ENCODE results near the gene DYRK2.

Gene DYRK2

DNA sequence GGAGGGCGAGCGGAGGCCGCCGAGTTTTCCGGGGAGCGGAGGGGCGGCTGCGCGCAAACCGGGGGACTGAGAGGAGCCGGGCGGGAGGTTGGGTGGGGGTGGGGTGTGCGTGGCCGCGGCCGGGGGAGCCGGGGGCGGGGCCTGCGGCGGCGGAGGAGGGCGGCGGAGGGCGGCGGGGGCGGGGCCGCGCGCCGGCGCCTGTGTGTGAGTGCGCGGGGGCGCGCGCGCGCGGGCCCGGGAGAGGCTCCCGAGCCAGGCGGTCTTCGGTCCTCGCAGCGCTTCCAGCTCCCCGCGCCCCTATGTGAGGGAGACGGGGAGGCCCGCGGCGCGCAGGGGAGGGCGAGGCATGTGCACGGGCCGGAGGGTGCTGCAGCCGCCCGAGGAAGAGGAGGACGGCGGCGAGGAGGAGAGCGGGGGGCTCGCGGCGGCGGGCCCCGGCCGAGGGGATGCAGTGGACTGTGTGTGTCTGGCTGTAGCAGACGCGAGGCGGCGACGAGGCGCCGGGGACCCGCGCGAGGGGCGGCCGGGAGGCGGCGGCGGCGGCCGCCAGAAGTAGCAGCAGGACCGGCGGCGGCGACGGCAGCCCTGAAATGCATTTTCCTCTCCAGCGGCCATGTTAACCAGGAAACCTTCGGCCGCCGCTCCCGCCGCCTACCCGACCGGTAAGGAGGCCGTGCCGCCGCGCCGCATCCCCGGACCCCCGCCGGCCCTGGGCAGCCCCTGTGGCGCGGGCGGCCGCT lies at the start of gene DYRK2:
DYRK2 (plus strand) TSS at position 225 of the 740 bp plus-strand sequence; CDS start at position 614, 389 bp downstream.
- peak; percentile 82 for DNase-seq

DNA sequence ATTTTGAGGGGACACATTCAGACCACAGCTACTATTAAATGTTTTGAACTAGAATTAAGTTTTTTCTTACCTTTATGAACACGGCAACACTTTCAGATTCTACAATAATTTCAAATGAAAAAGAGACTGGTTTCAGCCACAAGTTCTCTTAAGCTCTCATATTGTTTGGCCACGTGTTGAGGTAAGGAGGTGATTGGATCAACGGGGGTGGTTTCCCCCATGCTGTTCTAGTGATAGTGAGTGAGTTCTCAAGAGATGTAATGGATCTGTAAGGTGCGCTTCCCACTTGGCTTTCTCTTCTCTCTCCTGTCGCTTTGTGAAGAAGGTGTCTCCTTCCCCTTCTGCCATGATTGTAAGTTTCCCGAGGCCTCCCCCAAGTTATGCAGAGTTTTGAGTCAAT lies 48.9 kb upstream of the DYRK2 start:
- no peak for DNase-seq

DNA sequence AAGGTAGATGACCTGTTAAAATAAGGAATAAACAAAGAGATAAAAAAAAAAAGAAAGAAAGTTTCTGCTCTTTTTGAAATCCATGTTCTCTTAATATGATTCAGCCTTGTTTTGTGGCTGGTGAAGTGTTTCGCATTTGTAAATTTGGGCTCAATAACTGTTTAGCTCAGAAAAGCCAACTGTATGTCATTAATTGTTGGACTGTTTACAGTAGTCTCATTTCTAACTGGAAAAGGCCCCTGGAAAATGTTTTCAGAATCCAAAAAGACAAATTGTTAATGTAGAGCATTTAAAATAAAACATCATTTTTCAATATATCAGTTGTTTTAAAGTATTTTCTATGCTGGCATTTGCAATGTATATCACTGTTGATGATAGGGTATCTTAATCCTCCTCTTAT lies 47.4 kb upstream of the DYRK2 start:
- DNase-seq: no peak

DNA sequence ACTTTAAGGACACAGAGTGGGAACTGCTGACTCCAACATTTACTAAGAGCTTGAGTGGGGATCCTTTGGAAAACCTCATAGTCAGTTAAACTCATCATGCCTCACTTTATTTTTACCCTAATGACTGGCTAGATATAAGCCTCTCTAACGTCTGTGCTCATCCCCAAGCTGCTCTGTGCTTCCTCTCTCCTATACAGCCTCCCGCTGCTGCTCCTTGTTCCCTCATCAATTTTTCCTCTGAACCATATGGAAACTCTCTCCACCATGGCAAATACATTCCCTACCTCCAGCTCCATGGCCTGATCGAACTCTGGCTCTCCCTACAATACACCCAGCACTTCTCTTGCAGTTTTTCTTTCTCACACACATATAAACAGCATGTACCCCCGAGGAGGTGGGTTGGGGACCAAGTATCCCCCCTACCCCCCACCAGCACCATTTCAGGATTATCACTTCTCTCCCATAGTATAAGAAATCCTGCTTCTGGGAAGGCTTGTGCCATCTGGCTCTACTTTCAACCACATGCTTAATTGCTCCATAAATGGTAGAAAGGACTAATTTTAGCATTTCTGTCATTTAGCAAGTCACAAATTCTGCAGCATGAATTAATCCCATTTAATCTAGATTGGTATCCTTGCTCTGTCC lies 39.2 kb upstream of the DYRK2 start:
- no peak for DNase-seq

DNA sequence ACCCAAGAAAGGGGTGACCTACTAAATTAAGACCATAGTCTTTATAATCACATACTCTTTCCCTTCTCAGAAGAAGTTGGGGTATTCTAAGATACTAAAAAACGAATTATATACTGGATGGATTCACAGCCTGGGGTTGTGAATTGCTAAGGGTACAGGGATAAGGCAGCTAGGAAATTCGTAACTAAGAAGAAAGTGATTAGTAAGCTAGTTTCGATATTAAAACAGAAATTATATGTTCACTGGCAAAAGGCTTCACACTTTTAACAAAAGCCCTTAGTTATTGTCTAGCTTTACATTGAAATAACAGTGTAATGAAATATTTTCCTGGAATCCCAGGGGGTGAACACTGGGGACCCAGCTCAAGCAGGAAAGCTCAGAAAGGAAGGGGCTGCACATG lies 35.5 kb upstream of the DYRK2 start:
- DNase-seq: no peak

DNA sequence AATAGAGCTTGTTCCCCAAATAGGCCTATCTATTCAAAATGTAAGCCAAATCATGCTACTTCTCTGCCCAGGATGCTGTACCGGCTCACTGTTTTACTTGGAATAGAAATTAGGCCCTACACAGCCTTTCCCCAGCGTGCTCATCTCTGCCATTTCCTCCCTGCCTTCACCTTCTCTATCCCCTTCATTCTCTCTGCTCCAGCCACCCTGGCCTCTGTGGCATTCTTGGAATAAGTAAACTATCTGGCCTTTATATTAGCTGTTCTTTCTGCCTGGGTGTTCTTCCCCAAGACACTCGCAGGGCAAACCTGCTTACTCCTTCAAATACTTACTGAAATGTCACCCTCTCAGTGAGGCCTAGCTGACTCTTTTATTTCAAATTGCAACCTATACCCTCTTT lies 30.9 kb upstream of the DYRK2 start:
- DNase-seq: no peak

DNA sequence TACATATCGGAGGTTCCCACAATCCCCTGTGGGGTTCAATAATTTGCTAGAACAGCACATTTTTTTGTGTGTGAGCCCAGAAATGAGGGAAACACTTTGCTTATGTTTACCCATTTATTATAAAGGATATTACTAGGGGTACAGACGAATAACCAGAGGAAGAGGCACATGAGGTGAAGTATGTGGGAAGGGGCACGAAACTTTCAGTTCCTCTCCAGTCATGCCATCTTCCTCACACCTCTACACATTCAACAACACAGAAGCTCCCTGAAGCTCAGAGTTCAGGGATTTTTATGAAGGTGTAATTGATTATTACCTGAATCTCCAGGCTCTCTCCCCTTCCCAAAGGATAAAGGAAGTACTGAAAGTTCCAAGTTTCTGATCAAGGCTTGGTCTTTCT lies 30.2 kb upstream of the DYRK2 start:
- DNase-seq: no peak

DNA sequence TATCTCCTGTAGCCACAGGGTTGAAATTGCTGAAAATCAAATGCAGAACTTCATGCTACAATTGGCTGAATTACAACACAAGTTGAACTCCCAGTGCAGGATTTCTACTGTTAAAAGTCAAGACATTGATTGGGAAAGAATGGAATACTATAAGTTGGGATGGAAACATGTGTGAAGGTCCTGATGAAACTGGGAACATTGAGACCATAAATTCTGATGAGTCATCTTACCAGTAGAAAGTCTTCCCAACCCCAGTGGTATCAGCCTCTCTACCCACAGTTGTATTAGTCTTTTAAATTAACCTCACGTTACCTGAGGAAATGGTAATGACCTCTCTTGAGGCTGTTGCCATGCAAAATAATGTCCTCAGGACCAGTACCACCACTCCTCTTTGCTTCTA lies 27.4 kb upstream of the DYRK2 start:
- no peak for DNase-seq

DNA sequence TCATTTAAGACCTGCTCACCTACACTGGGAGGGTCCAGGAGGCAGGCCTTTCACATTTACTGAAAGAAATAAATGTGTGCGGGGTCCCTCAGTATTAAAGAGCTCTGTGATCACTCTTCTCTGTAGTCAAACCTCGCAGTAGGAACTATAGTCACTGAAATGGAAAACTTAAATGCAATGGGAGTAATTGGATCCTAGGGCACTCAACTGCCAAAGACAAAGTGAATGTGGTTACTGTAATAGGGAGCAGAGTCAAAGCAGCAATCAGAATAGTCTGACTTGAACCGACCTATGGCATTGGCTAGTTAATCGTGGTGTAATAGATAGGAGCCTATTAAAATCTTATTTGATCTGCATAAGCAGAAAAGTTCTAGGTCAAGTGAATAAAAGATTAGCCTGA lies 26.6 kb upstream of the DYRK2 start:
- DNase-seq: no peak

DNA sequence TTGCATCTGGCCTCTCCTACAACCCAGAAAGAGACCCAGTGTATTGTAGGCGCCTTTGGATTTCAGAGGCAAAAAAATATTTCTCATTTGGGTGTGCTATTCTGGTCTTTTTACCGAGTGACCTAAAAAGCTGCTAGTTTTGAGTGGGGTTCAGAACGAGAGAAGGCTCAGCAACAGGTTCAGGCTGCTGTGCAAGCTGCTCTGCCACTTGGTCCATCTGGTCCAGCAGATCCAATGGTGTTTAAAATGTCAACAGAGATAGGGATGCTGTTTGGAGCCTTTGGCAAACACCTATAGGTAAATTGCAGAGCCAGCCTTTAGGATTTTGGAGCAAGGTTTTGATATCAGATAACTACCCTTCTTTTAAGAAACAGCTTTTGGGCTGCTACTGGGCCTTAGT lies 25.3 kb upstream of the DYRK2 start:
- DNase-seq: no peak

DNA sequence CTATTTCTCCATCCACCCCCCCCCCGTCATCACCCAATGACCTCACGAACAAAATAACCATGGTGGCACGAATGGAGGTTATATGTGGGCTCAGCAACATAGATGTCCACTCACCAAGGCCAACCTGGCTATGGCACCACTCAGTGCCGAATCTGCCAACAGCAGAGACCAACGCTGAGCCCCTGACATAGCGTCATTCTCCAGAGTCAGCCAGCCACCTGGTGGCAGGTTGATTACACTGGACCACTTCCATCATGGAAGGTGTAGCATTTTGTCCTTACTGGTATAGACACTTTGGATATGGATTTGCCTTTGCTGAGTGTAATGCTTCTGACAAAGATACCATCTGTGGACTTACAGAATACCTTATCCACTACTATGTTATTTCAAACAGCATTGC lies 24.2 kb upstream of the DYRK2 start:
- DNase-seq: no peak

DNA sequence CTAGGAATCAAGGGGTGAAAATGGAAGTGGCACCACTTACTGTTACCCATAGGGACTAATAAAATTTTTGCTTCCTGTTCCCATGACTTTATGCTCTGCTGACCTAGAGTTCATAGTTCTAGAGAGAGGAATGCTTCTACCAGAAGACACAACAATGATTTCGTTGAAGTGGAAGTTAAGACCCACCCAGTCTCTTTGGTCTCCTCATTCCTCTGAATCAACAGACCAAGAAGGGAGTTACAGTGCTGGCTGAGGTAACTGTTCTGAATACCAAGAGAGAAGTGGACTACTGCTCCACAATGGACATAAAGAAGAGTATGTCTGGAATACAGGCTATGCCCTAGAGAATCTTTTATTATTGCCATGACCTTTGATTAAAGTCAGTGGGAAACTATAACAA lies 23.5 kb upstream of the DYRK2 start:
- DNase-seq: no peak

DNA sequence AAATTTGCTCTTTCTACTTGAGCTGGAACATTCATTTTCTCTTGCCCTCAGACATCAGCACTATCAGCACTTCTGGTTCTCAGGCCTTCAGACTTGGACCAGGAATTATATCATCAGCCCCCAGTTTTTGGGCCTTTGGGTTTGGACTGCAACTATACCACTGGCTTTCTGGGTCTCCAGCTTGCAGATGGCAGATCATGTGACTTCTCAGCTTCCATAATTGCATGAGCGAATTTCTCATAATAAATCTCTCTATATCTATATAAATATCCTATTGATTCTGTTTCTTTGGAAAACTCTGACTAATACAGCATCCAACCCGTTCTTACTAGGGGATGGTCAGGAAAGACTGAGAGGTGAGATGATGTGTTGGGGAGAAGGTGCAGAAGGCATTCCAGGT lies 22.4 kb upstream of the DYRK2 start:
- DNase-seq: no peak

DNA sequence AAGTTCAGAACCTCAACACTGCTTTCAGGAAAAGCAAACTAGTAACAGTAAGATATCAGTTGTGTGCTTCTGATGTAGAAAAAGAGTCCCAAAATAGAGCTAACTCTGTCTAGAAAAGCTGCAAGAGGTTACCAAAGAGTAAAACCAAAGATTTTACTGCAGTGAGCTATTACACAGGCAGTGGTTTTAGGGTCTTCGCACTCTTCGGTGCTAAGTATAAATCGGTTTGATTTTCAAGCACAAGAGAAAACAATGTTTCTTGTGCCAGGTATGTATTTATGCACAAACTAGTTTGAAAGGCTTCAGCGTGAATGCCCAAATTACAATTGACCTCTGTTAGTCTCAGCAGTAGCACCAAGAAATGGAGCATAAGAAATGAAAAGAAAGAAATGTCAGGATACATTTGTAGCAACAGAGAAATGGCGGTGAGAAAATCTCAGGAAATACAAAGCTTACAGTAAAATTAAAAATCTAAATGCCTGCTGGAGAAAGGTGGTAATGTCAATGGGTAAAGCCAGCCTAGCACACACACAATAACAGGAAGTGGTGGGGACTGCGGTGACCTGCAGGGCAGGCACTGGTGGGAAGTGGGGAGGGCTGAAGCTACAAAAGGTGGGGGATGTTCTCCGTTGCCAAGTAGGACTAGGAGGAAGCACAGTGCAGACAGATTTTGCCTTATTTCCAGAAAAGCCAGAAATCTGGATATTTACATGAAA lies 18.0 kb upstream of the DYRK2 start:
- peak; percentile 78 for DNase-seq

DNA sequence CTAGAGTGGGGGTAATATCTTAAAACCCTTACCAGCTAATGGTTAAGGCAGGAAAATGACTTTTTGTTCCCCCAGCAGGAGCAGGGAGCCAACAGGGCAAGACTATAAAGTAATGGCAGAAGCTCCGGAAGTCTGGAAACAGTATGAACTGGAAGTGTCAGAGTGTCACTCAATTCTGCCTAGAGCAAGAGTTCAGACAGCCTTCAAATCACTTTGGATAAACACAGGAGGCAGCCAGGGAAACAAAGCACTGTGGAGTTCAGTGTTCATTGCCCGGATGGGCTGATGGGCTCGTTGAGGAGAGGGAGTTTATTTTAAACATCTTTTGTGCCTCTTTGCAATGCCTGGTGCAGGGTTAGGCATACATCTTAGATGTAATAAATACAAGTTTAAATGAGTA lies 16.5 kb upstream of the DYRK2 start:
- DNase-seq: no peak

DNA sequence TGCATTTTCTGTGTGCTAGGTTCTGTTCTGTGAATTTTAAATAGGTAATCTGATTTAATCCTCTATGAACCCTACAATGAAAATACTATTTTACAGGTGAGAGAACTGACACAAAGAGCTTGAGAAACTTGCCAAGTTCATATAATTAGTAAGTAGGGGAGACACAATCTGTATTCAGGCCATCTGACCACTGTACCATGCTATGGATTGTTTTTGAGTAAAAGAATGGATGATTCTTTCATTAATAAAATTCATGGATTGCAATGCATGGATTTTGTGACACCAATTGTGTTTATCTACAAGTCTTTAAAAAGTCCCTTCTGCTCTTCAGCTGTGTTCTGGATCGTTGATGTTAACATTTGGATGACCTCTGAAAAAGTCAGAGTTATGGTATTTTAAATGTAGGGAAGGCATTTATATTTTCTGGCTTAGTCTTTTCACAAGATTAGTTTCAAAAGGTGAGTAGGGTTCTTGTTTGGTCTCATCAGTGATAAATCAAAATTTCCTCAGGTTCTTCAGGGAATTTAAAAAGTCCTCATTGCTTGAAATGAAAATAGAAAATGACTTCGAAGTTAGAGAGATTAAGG lies 15.4 kb upstream of the DYRK2 start:
- no peak for DNase-seq

DNA sequence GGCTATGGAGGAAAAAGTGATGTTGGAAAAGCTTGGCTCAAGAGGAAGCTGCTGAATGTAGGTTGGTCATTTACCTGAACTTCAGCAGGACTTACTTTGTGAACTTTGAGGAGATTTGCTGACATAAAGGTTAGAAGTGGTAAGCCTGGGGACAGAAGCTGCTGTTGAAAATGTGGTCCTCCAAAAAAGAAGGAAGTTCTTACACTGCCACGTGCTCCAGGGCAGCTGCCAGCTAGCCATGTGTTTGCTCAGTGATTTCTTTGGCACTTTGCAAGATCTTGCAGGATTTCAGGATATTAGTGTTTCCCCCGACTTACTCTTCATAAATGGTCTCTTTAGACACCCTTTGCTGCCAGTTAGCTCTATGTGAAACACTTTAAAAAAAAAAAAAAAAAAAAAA lies 14.8 kb upstream of the DYRK2 start:
- no peak for DNase-seq

DNA sequence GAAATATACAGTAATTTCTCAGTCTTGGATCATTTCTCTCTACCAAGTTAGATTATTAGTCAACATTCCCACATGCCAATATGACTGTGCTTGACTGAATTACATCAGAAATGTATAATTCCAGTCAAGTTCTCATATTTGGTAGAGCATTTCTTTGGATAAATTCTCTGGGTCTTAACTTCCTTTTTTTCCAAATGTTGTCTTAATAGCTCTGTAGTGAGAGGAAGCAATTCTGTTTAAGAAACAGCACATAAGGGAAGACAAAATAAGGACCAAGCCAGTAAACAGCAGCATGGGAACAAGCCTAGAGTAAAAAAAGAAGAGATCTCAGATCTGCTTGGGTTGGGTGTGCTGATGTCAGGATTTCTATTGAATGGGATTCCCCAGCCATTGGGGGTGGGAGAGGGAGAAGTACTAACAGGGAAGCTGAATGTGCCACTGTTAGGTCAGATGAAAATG lies 14.2 kb upstream of the DYRK2 start:
- DNase-seq: no peak

DNA sequence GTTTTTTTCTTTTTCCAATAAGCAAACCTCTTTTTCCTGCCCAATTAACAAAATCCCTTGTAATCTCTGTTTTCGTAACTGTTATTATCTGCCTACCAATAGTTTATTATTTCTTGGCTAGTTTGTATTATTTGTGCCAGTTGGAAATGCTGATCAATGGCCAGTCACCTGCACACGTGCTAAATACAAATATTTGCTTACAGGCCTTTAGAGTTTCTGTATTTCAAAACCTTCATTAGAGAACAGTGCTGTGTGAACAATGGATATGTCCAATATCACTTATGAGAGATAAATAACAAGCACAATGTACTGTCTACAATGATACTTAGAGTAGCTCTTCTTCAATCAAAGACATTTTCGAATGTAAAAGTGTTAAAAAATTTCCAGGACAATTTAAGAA lies 10.8 kb upstream of the DYRK2 start:
- no peak for DNase-seq

DNA sequence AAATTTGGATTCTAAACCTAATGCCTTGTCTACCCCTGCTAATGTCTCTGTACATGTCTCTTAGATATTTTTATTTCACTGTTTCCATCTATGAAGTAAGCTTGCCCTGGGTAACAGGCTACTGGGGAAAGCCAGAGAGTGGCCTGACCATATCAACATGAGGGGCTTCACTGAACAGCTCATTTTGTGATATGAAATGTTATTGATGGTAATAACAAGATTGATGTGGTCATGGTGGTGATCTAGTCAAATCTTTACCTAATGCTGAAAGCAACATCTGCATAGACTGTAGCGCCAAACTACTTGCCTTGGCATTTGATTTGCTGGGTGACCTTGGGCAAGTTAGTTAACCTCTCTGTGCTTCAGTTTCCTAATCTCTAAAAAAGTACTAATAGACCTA lies 9.9 kb upstream of the DYRK2 start:
- no peak for DNase-seq

DNA sequence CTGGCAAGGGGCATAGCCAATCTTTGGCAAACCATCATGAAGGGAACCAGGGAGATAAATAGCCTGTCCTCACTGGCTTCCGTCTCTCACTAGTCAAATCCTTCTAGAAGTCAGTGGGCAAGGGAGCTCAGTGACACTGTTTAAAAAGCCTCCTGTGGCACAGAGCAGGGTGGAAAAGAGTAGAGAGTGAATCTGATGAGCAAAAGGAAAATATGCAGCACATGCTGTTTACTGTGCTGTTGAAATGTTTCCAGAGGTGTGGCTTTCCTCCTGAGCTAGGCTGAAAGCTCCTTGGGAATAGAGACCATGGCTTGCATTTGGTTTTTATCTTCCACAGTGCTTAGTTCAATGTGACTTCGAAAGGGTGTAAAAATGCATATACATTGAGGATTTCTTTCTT lies 7.7 kb upstream of the DYRK2 start:
- no peak for DNase-seq

DNA sequence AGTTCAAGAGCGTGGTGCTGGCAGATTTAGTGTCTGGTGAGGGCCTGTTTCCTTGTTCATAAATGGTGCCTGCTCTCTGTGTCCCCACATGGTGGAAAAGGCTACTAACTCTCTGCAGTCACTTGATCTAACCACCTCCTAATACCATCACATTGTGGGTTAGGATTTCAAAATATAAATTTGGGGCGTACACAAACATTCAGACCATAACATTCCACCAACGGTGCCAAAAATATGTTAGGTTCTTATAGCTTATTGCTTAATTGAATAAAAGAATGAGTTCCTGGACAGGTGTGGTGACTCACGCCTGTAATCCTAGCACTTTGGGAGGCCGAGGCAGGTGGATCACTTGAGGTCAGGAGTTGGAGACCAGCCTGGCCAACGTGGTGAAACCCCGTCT lies 3.4 kb upstream of the DYRK2 start:
- DNase-seq: no peak

DNA sequence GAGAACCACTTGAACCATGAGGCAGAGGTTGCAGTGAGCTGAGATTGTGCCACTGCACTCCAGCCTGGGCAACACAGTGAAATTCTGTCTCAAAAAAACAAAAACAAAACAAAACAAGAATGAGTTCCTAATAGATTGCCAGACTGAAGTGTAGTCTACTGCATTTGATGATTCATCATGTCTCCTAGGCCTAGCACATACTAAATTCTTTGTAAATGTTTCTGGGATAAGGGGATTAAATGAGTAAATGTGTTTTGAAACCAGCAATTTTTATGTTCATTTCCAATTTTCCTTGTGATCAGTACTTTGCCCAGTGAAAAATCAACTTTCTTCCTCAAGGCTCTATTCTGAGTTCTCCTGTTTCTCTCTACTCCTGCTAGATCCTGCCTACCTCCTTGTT lies 2.9 kb upstream of the DYRK2 start:
- DNase-seq: no peak

DNA sequence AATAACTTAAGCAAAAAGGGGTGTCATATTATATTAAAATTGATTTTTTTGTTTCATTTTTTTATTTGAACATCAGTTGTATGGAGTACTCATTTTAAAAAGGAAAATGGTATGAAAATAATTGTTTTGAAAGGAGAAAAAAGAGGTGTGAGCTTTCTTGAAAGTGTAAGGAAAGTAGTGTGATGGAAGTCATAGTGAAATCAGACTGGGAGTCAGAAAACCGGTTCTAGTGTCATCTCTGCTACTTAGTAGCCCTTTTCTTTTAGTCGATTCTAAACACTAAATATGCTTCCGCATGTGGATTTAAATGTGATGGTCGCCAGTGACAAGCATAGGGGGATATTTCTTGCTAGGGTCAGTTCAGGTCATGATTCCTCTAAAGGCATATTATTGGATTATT lies 1.8 kb upstream of the DYRK2 start:
- DNase-seq: no peak
